HG02970 (cell line): ENCODE measurements around the gene ZNF787.
A peak's percentile ranks its signal among the peaks of the same experiment; 100 is the strongest.

Experiments
- ATAC-seq: cut with Tn5 transposase; IDR thresholded peaks from one replicate; pipeline ENCODE4 v1.9.1; 2021; ENCODE audit warnings: mild to moderate bottlenecking, moderate library complexity, moderate number of reproducible peaks; ENCODE audit not compliant: unreplicated experiment, low FRiP score

The ZNF787 gene

GRCh38 chr19:56144831-56145230 is 23.7 kb upstream of the ZNF787 start:
- ATAC-seq: no peak

GRCh38 chr19:56144376-56144775 is 23.3 kb upstream of the ZNF787 start:
- ATAC-seq: no peak

- ATAC-seq: no peak
These were observed 21.9 kb upstream of the ZNF787 start for GRCh38 chr19:56142897-56143434.

- ATAC-seq: no peak
These were observed 21.1 kb upstream of the ZNF787 start for GRCh38 chr19:56142087-56142787.

GRCh38 chr19:56141417-56141993 is 20.4 kb upstream of the ZNF787 start:
- ATAC-seq: no peak

GRCh38 chr19:56140583-56141416 is 19.7 kb upstream of the ZNF787 start, which contains the start of gene ZNF444:
Gene ZNF444 (plus strand): TSS chr19:56141287. CDS start chr19:56146912, 5,625 bp downstream.
- peak; percentile 91 for ATAC-seq

- no peak for ATAC-seq
These were observed 18.9 kb upstream of the ZNF787 start for GRCh38 chr19:56139847-56140582.

- no peak for ATAC-seq
These were observed 17.0 kb upstream of the ZNF787 start for GRCh38 chr19:56138069-56138468.

- ATAC-seq: no peak
These were observed 16.3 kb upstream of the ZNF787 start for GRCh38 chr19:56137405-56137804.

GRCh38 chr19:56136362-56136761 is 15.3 kb upstream of the ZNF787 start:
- no peak for ATAC-seq

GRCh38 chr19:56134654-56134921 is 13.5 kb upstream of the ZNF787 start:
- ATAC-seq: no peak

- no peak for ATAC-seq
These were observed 13.0 kb upstream of the ZNF787 start for GRCh38 chr19:56133858-56134653.

GRCh38 chr19:56132316-56132822 is 11.3 kb upstream of the ZNF787 start:
- ATAC-seq: no peak

- no peak for ATAC-seq
These were observed 10.6 kb upstream of the ZNF787 start for GRCh38 chr19:56131651-56132050.

GRCh38 chr19:56130006-56130405 is 8.9 kb upstream of the ZNF787 start:
- ATAC-seq: no peak

- ATAC-seq: no peak
These were observed 6.1 kb upstream of the ZNF787 start for GRCh38 chr19:56126983-56127780.

GRCh38 chr19:56125806-56126590 is 4.9 kb upstream of the ZNF787 start:
- ATAC-seq: no peak

GRCh38 chr19:56124578-56124977 is 3.5 kb upstream of the ZNF787 start:
- ATAC-seq: no peak
